Measurements from ENCODE around the gene LDLRAP1. TPM values are rescaled to one million over a fixed set of nuclear protein-coding genes. Genes with fewer than 3 reads are reported as not detected.

Gene LDLRAP1
- total RNA-seq, 4 donors from 2014 or later = 25.1 to 40.9 (median 34.4) TPM

DNA sequence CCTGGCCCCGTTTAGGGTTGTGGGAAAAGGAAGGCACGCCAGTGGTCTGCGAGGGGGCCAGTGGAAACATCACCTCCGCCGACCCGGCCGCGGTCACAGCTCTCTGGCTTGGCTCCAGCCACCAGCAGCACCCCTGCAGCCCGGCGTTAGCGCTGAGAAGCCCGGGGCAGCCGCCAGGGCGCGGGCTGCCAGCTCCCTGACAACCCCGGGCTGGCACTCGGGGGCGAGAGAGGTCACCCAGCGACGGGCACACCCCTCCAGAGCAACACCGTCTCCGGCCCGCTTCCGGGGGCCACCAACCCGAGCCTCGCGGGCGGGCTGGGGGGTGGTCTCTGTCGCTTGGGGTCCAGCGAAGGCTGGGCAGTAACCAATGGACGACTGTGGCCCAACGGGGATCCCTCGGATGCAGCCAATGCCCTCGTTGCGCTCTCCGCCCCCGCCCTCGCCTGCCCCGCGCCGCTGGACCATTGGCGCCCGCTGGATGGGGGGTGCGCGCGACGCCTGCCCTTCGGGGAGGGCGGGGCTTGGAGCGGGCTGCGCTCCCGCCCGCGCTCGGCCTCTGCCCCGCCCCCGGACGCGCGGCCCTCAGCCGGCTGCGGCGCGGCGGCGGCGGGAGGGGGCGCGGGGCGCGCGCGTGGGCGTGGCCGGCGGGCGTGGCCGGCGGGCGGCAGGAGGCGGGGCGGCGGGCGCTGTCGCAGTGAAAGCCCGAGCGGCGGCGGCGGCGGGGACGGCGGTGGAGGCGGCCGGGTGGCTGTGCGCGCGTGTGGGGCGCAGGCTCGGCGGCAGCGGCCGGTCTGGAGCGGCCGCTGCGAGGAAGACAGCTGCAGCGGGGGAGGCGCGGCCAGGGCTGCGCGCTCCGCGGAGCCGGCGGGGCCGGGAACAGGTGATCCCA is 72.9 kb downstream of the LDLRAP1 start, which contains the start of gene MAN1C1:
Gene MAN1C1 (plus strand): TSS at position 697 of the 892 bp plus-strand sequence. CDS start 1,007 bp downstream, outside the sequence.
- 0% methylated on average over 1 to 27 of the region's 116 CpGs for WGBS, 2 donors
- Histone ChIP-seq H3K27me3 (no peaks in the 10 kb centered on the region), H3K4me1 (peaks cover 34 to 38% of the 10 kb centered on the region in 2 donors), H3K36me3 (no peaks in the 10 kb centered on the region), H3K27ac (peak within 1 kb of the TSS; percentile 74 to 92 (median 88)), H3K9me3 (no peaks in the 10 kb centered on the region), H3K4me3 (replicated peaks in 1 of 3) (peak within 1 kb of the TSS; percentile 49 to 89 (median 88))
- intact Hi-C loops (cut with DNase I) = loop anchor here (5.0 to 10.0 kb wide), 2 partner anchors 78 to 126 kb away; no protein-coding TSS in a partner anchor
- peak; percentile 91 to 93 for DNase-seq
- TF ChIP-seq POLR2A (IDR thresholded peaks at IDR 0.05) = peak in 1 of 2 donors; percentile 88
- TF ChIP-seq, protein P1, sequence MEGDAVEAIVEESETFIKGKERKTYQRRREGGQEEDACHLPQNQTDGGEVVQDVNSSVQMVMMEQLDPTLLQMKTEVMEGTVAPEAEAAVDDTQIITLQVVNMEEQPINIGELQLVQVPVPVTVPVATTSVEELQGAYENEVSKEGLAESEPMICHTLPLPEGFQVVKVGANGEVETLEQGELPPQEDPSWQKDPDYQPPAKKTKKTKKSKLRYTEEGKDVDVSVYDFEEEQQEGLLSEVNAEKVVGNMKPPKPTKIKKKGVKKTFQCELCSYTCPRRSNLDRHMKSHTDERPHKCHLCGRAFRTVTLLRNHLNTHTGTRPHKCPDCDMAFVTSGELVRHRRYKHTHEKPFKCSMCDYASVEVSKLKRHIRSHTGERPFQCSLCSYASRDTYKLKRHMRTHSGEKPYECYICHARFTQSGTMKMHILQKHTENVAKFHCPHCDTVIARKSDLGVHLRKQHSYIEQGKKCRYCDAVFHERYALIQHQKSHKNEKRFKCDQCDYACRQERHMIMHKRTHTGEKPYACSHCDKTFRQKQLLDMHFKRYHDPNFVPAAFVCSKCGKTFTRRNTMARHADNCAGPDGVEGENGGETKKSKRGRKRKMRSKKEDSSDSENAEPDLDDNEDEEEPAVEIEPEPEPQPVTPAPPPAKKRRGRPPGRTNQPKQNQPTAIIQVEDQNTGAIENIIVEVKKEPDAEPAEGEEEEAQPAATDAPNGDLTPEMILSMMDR (IDR thresholded peaks at IDR 0.05) = peak; percentile 24 to 62 (median 51)

DNA sequence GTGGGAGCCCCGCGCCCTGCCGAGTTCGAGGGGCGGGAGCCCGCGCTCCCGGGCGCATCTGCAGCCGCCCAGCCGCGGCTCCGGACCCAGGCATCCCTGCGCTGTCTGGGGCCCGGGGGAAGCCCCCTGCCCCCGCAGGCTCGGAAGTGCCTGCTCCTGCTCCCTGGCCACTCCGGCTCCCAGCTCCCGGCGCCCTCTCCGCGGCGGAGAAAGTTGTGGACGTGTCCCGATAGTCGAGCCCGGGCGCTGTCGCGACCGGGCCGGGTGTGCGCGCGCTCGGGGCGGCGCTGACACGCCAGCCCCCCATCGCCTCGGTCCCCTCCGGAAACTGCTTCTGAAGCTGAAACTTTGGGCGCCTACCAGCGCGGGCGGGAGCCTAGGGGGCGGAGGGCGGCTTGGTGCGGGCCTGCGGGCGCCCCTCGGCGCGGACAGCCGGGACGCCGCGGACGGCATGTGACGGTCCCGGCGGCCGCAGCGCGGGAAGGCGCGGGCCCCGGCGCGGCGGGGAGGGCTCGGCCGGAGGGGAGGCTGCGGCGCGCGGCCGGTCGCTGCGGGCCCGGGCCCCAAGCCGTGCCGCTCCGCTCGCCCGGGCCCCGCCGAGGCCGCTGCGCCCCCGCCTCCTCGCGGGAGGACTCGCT is 73.7 kb downstream of the LDLRAP1 start:
- peak overlapping the region; percentile 62 to 92 (median 82) for H3K27ac ChIP-seq
- H3K36me3 ChIP-seq = no peaks in the 10 kb centered on the region
- peak overlapping the region; percentile 49 to 89 (median 88) for H3K4me3 ChIP-seq (replicated peaks in 1 of 3)
- peaks cover 34 to 46% of the 10 kb centered on the region in 2 donors for H3K4me1 ChIP-seq
- TF ChIP-seq POLR2A (IDR thresholded peaks at IDR 0.05) = no peak
- TF ChIP-seq, protein P1 (IDR thresholded peaks at IDR 0.05) = no peak
- DNase-seq = peak; percentile 24 to 28
- no peaks in the 10 kb centered on the region for H3K9me3 ChIP-seq
- 1% methylated on average over 18 of the region's 94 CpGs; no CpG with 5 or more reads in 1 of the 2 donors for WGBS, 2 donors
- intact Hi-C loops (cut with DNase I) = loop anchor here (5.0 to 10.0 kb wide), 2 partner anchors 78 to 125 kb away; no protein-coding TSS in a partner anchor
- no peaks in the 10 kb centered on the region for H3K27me3 ChIP-seq

DNA sequence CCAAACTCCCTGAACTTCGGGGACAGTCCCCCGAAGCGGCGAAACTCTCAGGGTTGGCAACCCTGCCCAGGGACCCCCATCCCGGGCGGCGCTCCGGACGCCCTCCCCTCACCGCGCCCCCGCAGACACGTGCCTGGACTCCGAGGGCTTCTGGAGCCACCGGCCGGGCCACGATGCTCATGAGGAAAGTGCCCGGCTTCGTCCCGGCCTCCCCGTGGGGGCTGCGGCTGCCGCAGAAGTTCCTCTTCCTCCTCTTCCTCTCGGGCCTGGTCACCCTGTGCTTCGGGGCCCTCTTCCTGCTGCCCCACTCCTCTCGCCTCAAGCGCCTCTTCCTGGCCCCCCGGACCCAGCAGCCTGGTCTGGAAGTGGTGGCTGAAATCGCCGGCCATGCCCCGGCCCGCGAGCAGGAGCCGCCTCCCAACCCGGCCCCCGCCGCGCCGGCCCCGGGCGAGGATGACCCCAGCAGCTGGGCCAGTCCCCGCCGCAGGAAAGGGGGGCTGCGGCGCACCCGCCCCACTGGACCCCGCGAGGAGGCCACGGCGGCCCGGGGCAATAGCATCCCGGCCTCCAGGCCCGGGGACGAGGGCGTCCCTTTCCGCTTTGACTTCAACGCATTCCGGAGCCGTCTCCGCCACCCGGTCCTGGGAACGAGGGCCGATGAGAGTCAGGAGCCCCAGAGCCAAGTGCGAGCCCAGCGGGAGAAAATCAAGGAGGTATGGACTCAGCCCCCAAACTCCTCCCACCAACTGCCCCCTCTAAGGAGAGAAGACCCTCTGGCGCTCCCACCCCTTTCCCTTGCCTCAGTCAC is 74.4 kb downstream of the LDLRAP1 start:
- TF ChIP-seq POLR2A (IDR thresholded peaks at IDR 0.05) = no peak
- TF ChIP-seq, protein P1 (IDR thresholded peaks at IDR 0.05) = no peak
- Histone ChIP-seq H3K27me3 (no peaks in the 10 kb centered on the region), H3K27ac (peak overlapping the region; percentile 74 to 92 (median 77)), H3K9me3 (no peaks in the 10 kb centered on the region), H3K4me1 (peaks cover 34 to 53% of the 10 kb centered on the region in 2 donors), H3K4me3 (replicated peaks in 1 of 3) (peak overlapping the region; percentile 49 to 88 (median 55)), H3K36me3 (no peaks in the 10 kb centered on the region)
- intact Hi-C loops (cut with DNase I) = loop anchor here (5.0 to 10.0 kb wide), 2 partner anchors 77 to 124 kb away; no protein-coding TSS in a partner anchor
- WGBS, 2 donors = 9 to 32% methylated on average over 10 to 37 of the region's 66 CpGs
- DNase-seq = peak; percentile 30 to 38

DNA sequence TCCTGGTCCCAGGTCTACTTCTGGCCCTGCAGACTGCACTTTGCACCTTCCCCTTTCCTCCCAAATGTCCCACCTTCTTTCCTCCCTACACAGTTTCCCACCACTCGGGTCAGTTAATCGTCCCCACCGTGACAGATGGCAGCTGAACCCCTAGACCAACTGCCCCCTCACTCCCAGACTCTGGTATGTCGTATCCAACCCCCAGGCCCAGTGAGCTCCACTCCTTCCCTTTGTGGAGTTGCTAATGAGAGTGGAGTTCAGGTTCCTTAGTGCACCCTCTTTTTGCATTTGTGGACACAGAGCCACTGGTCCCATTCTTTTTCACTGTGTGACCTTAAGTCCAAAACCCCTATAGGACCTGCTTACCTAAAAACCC is 75.0 kb downstream of the LDLRAP1 start:
- Histone ChIP-seq H3K36me3 (no peaks in the 10 kb centered on the region), H3K4me1 (peaks cover 34 to 59% of the 10 kb centered on the region in 2 donors), H3K4me3 (replicated peaks in 1 of 3) (peak overlapping the region in 1 of 3 donors; percentile 88), H3K9me3 (no peaks in the 10 kb centered on the region), H3K27ac (peak overlapping the region; percentile 74 to 92 (median 77)), H3K27me3 (no peaks in the 10 kb centered on the region)
- intact Hi-C loops (cut with DNase I) = loop anchor here (5.0 to 10.0 kb wide), 2 partner anchors 76 to 124 kb away; no protein-coding TSS in a partner anchor
- no peak for DNase-seq
- no peak for TF ChIP-seq POLR2A (IDR thresholded peaks at IDR 0.05)
- TF ChIP-seq, protein P1 (IDR thresholded peaks at IDR 0.05) = no peak
- 61 to 79% methylated on average over 4 of the region's 4 CpGs for WGBS, 2 donors

Other genes starting within 250 kb of the LDLRAP1 start
- 10 to 100 TPM; 66.4 to 89.2 (median 78.5) TPM for gene TMEM50A, start 205.3 kb upstream of the LDLRAP1 start, total RNA-seq
- 1 to 10 TPM in 1 of 4 donors, under 1 TPM in 2, not detected in 1; 0.33 to 1.5 (median 0.39) TPM for gene RHCE, start 122.8 kb upstream of the LDLRAP1 start, total RNA-seq
- gene MACO1, start 112.7 kb upstream of the LDLRAP1 start, total RNA-seq = 10 to 100 TPM; 25.6 to 31.8 (median 28.7) TPM
- 10 to 100 TPM; 28.1 to 60.4 (median 32.7) TPM for gene MAN1C1, start 73.2 kb downstream of the LDLRAP1 start, total RNA-seq

All from thyroid gland (tissue), 4 donors.